GM19463 (cell line): ENCODE data around the gene DAW1.
"Not testable (repeated sequence)": the region's sequence is repeated elsewhere in the genome, so short reads cannot be mapped to it uniquely, and the experiment has no call there.

Experiments
- ATAC-seq: cut with Tn5 transposase; IDR thresholded peaks from one replicate; pipeline ENCODE4 v1.9.1; 2021; ENCODE audit warnings: mild to moderate bottlenecking, moderate library complexity; ENCODE audit not compliant: unreplicated experiment

DAW1 gene

GRCh38 chr2:227871375-227871791, at the start of gene DAW1:
DAW1 (plus strand) TSS chr2:227871631; CDS start chr2:227871690, 59 bp downstream.
- peak; percentile 79 for ATAC-seq

- ATAC-seq, result no peak
Measured at GRCh38 chr2:227822416-227823003, 48.9 kb upstream of the DAW1 start.

- no peak for ATAC-seq
Measured at GRCh38 chr2:227823922-227824321, 47.5 kb upstream of the DAW1 start.

GRCh38 chr2:227824711-227825110, 46.7 kb upstream of the DAW1 start:
- no peak for ATAC-seq

- ATAC-seq, result no peak
Measured at GRCh38 chr2:227826019-227826521, 45.4 kb upstream of the DAW1 start.

GRCh38 chr2:227826563-227826962, 44.9 kb upstream of the DAW1 start:
- no peak for ATAC-seq

GRCh38 chr2:227827143-227827542, 44.3 kb upstream of the DAW1 start:
- ATAC-seq, result no peak

GRCh38 chr2:227828477-227828912, 42.9 kb upstream of the DAW1 start:
- ATAC-seq, result no peak

- no peak for ATAC-seq
Measured at GRCh38 chr2:227829337-227829736, 42.1 kb upstream of the DAW1 start.

- ATAC-seq, result no peak
Measured at GRCh38 chr2:227834423-227834822, 37.0 kb upstream of the DAW1 start.

- no peak for ATAC-seq
Measured at GRCh38 chr2:227834916-227835650, 36.3 kb upstream of the DAW1 start.

- ATAC-seq, result not testable (repeated sequence)
Measured at GRCh38 chr2:227839339-227840129, 31.9 kb upstream of the DAW1 start.

- no peak for ATAC-seq
Measured at GRCh38 chr2:227846831-227847230, 24.6 kb upstream of the DAW1 start.

- no peak for ATAC-seq
Measured at GRCh38 chr2:227848146-227848545, 23.3 kb upstream of the DAW1 start.

GRCh38 chr2:227848586-227848985, 22.8 kb upstream of the DAW1 start:
- peak; percentile 64 for ATAC-seq

GRCh38 chr2:227849906-227850305, 21.5 kb upstream of the DAW1 start:
- no peak for ATAC-seq

- no peak for ATAC-seq
Measured at GRCh38 chr2:227853204-227853629, 18.2 kb upstream of the DAW1 start.

- no peak for ATAC-seq
Measured at GRCh38 chr2:227853765-227854271, 17.6 kb upstream of the DAW1 start.

GRCh38 chr2:227855440-227855839, 16.0 kb upstream of the DAW1 start:
- ATAC-seq, result no peak

- ATAC-seq, result no peak
Measured at GRCh38 chr2:227856697-227857096, 14.7 kb upstream of the DAW1 start.

GRCh38 chr2:227860221-227860641, 11.2 kb upstream of the DAW1 start:
- no peak for ATAC-seq
